ENCODE measurements around the gene TCEANC2.
A peak's percentile ranks its signal among the peaks of the same experiment; 100 is the strongest.

TCEANC2 gene

DNA sequence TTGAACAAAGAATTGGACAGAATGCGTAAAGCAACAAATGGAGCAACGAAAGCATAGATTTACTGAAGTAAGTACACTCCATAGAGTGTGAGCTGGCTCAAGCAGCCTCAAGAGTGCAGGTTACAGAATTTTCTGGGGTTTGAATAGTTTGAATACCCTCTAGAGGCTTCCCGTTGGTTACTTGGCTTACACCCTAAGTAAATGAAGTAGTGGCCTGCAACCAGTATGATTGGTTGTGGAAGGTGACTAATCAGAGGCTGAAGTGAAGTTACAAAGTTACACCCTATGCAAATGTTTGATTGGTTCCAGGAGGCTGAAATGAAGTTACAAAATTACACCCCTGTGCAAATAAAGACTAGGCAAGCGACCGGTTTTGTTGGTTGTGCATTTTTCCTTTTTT lies 10.9 kb downstream of the TCEANC2 start:
- Histone ChIP-seq H3K9ac (ENCODE audit: low read length) (no peak overlapping the region), H3K27ac (ENCODE audit: low read length, poor library complexity, severe bottlenecking) (no peak overlapping the region), H3K4me1 (ENCODE audit: control insufficient read depth, insufficient read depth, low read depth, low read length) (no peaks in the 10 kb centered on the region), H3K27me3 (ENCODE audit: control insufficient read depth in 1 of 2, insufficient read depth in 1 of 2, low read length in 2 of 2) (no peaks in the 10 kb centered on the region), H3K9me3 (ENCODE audit: control insufficient read depth, low read length) (no peaks in the 10 kb centered on the region), H2BK15ac (ENCODE audit: low read depth, poor library complexity, severe bottlenecking) (no peak overlapping the region), H4K91ac (ENCODE audit: low read length) (no peak overlapping the region), H3K23ac (ENCODE audit: low read length in 2 of 2) (no peak overlapping the region), H2BK120ac (ENCODE audit: low read depth, low read length) (no peak overlapping the region), H3K4ac (ENCODE audit: low read depth in 1 of 2, low read length in 2 of 2) (no peak overlapping the region), H3K79me1 (replicated peaks; ENCODE audit: low read length, poor library complexity, severe bottlenecking) (peaks cover 2% of the 10 kb centered on the region), H3K18ac (ENCODE audit: low read depth in 1 of 2, low read length in 2 of 2) (no peak overlapping the region), H2BK12ac (ENCODE audit: low read length in 2 of 2) (no peak overlapping the region), H2BK5ac (ENCODE audit: low read depth, low read length, poor library complexity, severe bottlenecking) (no peak overlapping the region), H3K14ac (ENCODE audit: low read length in 2 of 2) (no peak overlapping the region), H3K4me2 (ENCODE audit: low read length, poor library complexity, severe bottlenecking) (no peak overlapping the region), H2AK5ac (ENCODE audit: low read length, severe bottlenecking) (no peak overlapping the region), H2AFZ (ENCODE audit: low read depth, low read length) (no peak overlapping the region), H4K8ac (ENCODE audit: low read length) (no peak overlapping the region), H3K36me3 (ENCODE audit: control insufficient read depth in 1 of 2, insufficient read depth in 2 of 2, low read depth in 1 of 2, low read length in 2 of 2) (no peaks in the 10 kb centered on the region), H3K4me3 (ENCODE audit: insufficient read depth in 1 of 2, low read depth in 1 of 2, low read length in 2 of 2) (no peak overlapping the region)
- no peak for DNase-seq
- WGBS: 98% methylated on average over 5 of the region's 5 CpGs

DNA sequence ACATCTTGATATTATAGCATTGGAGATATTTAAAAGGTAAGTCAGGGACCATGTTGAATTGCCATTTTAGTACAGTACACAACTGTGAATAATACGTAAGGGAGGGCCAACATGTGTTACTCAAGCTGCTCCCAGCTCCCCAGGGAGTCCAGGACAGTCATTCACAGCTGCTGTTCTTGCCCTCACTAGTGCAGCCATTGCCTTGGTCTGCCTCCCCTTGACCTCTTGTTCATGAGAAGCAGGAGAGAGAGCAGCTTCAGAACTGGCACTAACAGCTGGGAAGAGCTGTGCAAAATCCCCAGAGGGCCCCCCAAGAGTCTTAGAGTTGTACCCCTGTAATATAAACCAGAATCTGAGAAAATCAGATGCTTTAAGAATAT lies 16.4 kb downstream of the TCEANC2 start:
- no peak overlapping the region for H2BK15ac ChIP-seq (ENCODE audit: low read depth, poor library complexity, severe bottlenecking)

GRCh38 chr1:54070171-54070837 lies 16.9 kb downstream of the TCEANC2 start:
- Histone ChIP-seq H3K4me2 (ENCODE audit: low read length, poor library complexity, severe bottlenecking) (no peak overlapping the region), H3K27ac (ENCODE audit: low read length, poor library complexity, severe bottlenecking) (no peak overlapping the region), H3K18ac (ENCODE audit: low read depth in 1 of 2, low read length in 2 of 2) (no peak overlapping the region), H3K36me3 (ENCODE audit: control insufficient read depth in 1 of 2, insufficient read depth in 2 of 2, low read depth in 1 of 2, low read length in 2 of 2) (peaks cover 0 to 4% of the 10 kb centered on the region in 2 experiments), H3K9ac (ENCODE audit: low read length) (no peak overlapping the region), H2BK120ac (ENCODE audit: low read depth, low read length) (no peak overlapping the region), H3K23ac (ENCODE audit: low read length in 2 of 2) (no peak overlapping the region), H2AK5ac (ENCODE audit: low read length, severe bottlenecking) (no peak overlapping the region), H2BK15ac (ENCODE audit: low read depth, poor library complexity, severe bottlenecking) (no peak overlapping the region), H3K4ac (ENCODE audit: low read depth in 1 of 2, low read length in 2 of 2) (no peak overlapping the region), H3K14ac (ENCODE audit: low read length in 2 of 2) (no peak overlapping the region), H3K79me1 (replicated peaks; ENCODE audit: low read length, poor library complexity, severe bottlenecking) (peaks cover 2% of the 10 kb centered on the region), H3K27me3 (ENCODE audit: control insufficient read depth in 1 of 2, insufficient read depth in 1 of 2, low read length in 2 of 2) (no peaks in the 10 kb centered on the region), H2BK5ac (ENCODE audit: low read depth, low read length, poor library complexity, severe bottlenecking) (no peak overlapping the region), H2AFZ (ENCODE audit: low read depth, low read length) (no peak overlapping the region), H3K4me1 (ENCODE audit: control insufficient read depth, insufficient read depth, low read depth, low read length) (peaks cover 2% of the 10 kb centered on the region), H2BK12ac (ENCODE audit: low read length in 2 of 2) (no peak overlapping the region), H3K4me3 (ENCODE audit: insufficient read depth in 1 of 2, low read depth in 1 of 2, low read length in 2 of 2) (no peak overlapping the region), H3K9me3 (ENCODE audit: control insufficient read depth, low read length) (no peaks in the 10 kb centered on the region), H4K8ac (ENCODE audit: low read length) (no peak overlapping the region), H4K91ac (ENCODE audit: low read length) (no peak overlapping the region)
- WGBS: 100% methylated on average over 1 of the region's 2 CpGs
- DNase-seq: peak; percentile 76

More for the DNA sequence above, 16.4 kb downstream of the TCEANC2 start:
- Histone ChIP-seq H4K8ac (ENCODE audit: low read length) (no peak overlapping the region), H3K27ac (ENCODE audit: low read length, poor library complexity, severe bottlenecking) (no peak overlapping the region), H3K4me2 (ENCODE audit: low read length, poor library complexity, severe bottlenecking) (no peak overlapping the region), H2BK5ac (ENCODE audit: low read depth, low read length, poor library complexity, severe bottlenecking) (no peak overlapping the region), H2AFZ (ENCODE audit: low read depth, low read length) (no peak overlapping the region), H3K23ac (ENCODE audit: low read length in 2 of 2) (no peak overlapping the region), H2AK5ac (ENCODE audit: low read length, severe bottlenecking) (no peak overlapping the region), H2BK12ac (ENCODE audit: low read length in 2 of 2) (no peak overlapping the region), H3K36me3 (ENCODE audit: control insufficient read depth in 1 of 2, insufficient read depth in 2 of 2, low read depth in 1 of 2, low read length in 2 of 2) (peaks cover 0 to 4% of the 10 kb centered on the region in 2 experiments), H3K4me3 (ENCODE audit: insufficient read depth in 1 of 2, low read depth in 1 of 2, low read length in 2 of 2) (no peak overlapping the region), H3K18ac (ENCODE audit: low read depth in 1 of 2, low read length in 2 of 2) (no peak overlapping the region), H3K4me1 (ENCODE audit: control insufficient read depth, insufficient read depth, low read depth, low read length) (peaks cover 2% of the 10 kb centered on the region), H3K9ac (ENCODE audit: low read length) (peak overlapping the region; percentile 38), H4K91ac (ENCODE audit: low read length) (no peak overlapping the region), H3K9me3 (ENCODE audit: control insufficient read depth, low read length) (no peaks in the 10 kb centered on the region), H3K27me3 (ENCODE audit: control insufficient read depth in 1 of 2, insufficient read depth in 1 of 2, low read length in 2 of 2) (no peaks in the 10 kb centered on the region), H3K4ac (ENCODE audit: low read depth in 1 of 2, low read length in 2 of 2) (no peak overlapping the region), H2BK120ac (ENCODE audit: low read depth, low read length) (no peak overlapping the region), H3K14ac (ENCODE audit: low read length in 2 of 2) (no peak overlapping the region), H3K79me1 (replicated peaks; ENCODE audit: low read length, poor library complexity, severe bottlenecking) (peaks cover 2% of the 10 kb centered on the region)
- 52% methylated on average over 1 of the region's 1 CpG for WGBS
- DNase-seq: peak; percentile 64

DNA sequence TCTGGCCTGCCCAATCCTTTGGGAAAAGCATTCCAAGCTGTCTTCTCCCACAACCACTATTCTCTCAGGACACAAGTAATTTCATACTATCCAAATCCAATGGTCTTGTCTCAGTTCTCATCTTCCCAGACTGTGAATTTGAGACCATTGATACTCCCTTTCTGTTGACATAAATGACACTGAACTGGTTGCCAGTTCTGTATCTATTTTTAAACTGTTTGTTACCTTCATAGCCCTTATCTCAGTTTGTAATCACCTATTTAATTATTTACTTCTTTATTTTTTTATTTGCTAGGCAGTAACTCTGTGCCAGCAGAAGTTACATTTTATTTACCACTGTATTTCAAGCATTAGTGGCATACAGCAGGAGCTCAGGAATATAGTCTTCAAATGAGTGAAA lies 24.0 kb downstream of the TCEANC2 start:
- H3K9me3 ChIP-seq (ENCODE audit: control insufficient read depth, low read length): no peaks in the 10 kb centered on the region
- no peak overlapping the region for H3K4me3 ChIP-seq (ENCODE audit: insufficient read depth in 1 of 2, low read depth in 1 of 2, low read length in 2 of 2)
- no peak overlapping the region for H2BK5ac ChIP-seq (ENCODE audit: low read depth, low read length, poor library complexity, severe bottlenecking)
- peaks cover 9% of the 10 kb centered on the region for H3K4me1 ChIP-seq (ENCODE audit: control insufficient read depth, insufficient read depth, low read depth, low read length)
- no peak overlapping the region for H4K8ac ChIP-seq (ENCODE audit: low read length)
- H3K27ac ChIP-seq (ENCODE audit: low read length, poor library complexity, severe bottlenecking): no peak overlapping the region
- no peak overlapping the region for H3K4me2 ChIP-seq (ENCODE audit: low read length, poor library complexity, severe bottlenecking)
- no peak overlapping the region for H2AFZ ChIP-seq (ENCODE audit: low read depth, low read length)
- DNase-seq: no peak
- H2BK12ac ChIP-seq (ENCODE audit: low read length in 2 of 2): no peak overlapping the region
- H2BK15ac ChIP-seq (ENCODE audit: low read depth, poor library complexity, severe bottlenecking): no peak overlapping the region
- no peaks in the 10 kb centered on the region for H3K27me3 ChIP-seq (ENCODE audit: control insufficient read depth in 1 of 2, insufficient read depth in 1 of 2, low read length in 2 of 2)
- H3K18ac ChIP-seq (ENCODE audit: low read depth in 1 of 2, low read length in 2 of 2): no peak overlapping the region
- no peaks in the 10 kb centered on the region for H3K79me1 ChIP-seq (replicated peaks; ENCODE audit: low read length, poor library complexity, severe bottlenecking)
- H3K9ac ChIP-seq (ENCODE audit: low read length): no peak overlapping the region
- no peak overlapping the region for H2AK5ac ChIP-seq (ENCODE audit: low read length, severe bottlenecking)
- H4K91ac ChIP-seq (ENCODE audit: low read length): no peak overlapping the region
- no peak overlapping the region for H2BK120ac ChIP-seq (ENCODE audit: low read depth, low read length)
- no peak overlapping the region for H3K14ac ChIP-seq (ENCODE audit: low read length in 2 of 2)
- no peak overlapping the region for H3K4ac ChIP-seq (ENCODE audit: low read depth in 1 of 2, low read length in 2 of 2)
- no peaks in the 10 kb centered on the region for H3K36me3 ChIP-seq (ENCODE audit: control insufficient read depth in 1 of 2, insufficient read depth in 2 of 2, low read depth in 1 of 2, low read length in 2 of 2)
- no peak overlapping the region for H3K23ac ChIP-seq (ENCODE audit: low read length in 2 of 2)
